GM18505 (cell line): ENCODE measurements around the gene C16orf89.

Experiments
- ATAC-seq: cut with Tn5 transposase; IDR thresholded peaks from one replicate; pipeline ENCODE4 v1.9.1; 2021; ENCODE audit not compliant: unreplicated experiment
- POLR2A ChIP-seq: IDR thresholded peaks from 4 replicates; pipeline ENCODE4 v1.6.1; 2011; ENCODE audit warnings: borderline replicate concordance; ENCODE audit not compliant: insufficient read depth, insufficient read length; ENCODE audit errors: extremely low read depth

C16orf89 gene

DNA sequence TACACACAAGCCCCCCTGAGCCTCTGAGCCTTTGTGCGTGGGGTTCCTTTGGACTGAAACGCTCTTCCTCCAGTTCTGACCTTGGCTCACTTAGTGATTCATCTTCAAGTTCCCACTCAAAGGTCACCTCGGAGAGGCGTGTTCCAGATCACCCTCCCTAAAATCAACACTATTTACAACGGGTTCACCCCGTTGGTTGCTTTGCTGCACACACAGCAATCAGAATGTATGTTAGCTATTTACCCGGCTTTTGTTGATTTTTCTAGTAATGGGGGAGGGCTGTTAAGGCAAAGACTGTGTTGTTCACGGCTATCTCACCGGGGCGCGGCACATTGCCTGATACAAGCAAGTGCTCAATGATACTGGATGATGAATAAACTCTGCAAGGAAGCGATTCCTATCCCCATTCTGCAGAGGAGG is 33.0 kb downstream of the C16orf89 start:
- ATAC-seq: no peak
- TF ChIP-seq POLR2A: no peak

DNA sequence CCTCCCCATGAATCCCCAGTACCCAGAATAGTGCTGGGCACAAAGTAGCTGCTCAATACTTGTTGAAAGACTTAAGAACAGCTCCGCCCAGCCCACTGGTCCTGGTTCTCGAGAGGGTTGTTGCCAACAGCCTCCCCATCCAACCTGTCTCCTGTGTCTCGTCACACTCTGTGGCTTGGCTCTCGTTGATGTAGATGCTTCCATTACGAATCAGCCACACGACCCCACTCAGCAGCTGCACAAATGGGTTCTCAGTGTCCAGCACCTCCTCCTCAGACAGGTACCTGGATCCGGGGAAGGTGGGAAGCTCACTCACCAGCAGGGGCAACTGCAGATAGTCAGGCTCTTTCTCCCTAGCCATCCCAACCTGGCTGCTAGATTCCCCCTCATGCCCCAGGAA is 34.2 kb downstream of the C16orf89 start:
- no peak for TF ChIP-seq POLR2A
- ATAC-seq: no peak

DNA sequence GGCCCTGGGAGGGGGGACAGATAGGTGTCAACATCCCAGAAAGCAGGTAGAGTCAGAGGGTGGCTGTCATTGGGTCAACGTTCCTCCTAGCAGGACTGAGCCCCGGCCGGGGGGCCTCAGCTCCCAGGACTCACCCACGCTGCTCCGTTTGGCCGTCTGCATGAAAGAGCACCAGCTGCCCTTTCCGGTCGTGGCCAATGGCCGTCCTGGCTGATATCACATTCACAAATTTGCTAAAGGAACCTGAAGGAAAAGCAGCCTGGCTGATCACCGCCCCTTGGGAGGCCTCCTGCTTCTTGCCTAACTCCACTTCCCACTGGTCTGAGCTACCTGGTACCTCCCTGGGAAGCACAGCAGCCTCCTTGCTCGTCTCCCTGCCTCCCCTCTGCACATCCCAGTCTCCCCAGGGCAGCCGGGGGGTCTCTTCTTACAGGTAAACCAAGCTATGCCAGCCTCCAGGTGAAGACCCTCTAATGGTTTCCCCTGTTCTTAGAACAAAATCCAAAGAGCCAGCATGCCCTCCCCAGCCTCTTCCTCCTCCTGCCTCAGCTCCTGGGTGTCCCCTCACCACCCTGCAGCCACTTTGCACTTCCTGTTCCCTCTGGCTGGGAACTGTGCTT is 35.4 kb downstream of the C16orf89 start:
- TF ChIP-seq POLR2A: no peak
- no peak for ATAC-seq

DNA sequence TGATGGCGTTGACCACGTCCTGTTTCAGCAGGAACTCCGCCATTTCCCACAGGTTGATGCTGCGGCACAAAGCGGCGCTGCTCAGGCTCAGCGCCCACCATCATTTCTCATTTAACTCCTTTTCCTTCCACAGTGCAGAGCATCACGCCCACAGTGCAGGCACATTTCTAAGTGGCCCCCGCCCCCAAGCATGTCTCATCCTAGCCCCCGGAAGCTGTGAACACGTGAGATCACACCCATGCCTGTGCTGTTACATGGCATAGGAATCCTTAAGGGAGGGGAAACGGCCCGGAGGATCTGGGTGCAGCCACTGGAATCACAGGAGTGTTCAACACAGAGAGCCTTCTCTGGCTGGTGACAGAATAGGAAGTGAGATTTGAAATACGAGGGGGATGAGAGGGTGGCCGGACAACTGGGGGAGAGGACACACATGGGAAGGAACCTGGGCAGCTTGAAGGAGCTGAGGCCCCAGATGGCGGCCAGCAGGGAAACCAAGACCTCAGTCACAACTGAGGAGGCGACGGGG is 36.7 kb downstream of the C16orf89 start:
- ATAC-seq: no peak
- TF ChIP-seq POLR2A: no peak

DNA sequence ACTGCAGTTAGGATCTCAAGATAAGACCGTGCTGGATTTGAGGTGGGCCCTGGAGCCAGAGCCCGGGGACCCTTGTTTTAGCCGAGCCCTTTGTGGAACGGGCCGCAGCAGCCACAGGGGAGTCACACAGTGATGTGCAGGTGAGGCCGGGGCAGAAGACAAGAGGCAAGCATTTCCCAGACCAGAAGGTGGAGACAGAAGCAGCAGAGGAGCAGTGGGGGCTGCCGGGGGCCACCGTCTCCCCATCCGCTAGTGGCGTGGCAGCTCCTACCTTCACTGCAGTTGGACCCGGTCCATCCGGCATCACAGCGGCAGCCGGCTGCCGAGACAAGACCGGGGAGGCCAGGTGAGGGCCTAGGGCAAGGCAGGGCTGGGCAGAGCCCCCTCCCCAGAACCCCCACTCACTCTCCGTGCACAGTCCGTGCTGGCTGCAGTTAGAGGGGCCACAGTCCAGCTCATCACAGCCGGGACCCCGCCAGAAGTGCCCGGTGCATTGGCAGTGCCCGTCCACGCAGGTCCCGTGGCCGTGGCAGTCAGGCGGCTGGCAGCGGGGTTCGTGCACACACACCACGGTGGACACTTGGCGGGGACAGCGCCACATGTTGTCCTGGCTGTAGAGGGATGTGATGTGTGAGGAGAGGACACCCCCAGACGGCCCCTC is 38.1 kb downstream of the C16orf89 start:
- ATAC-seq: no peak
- TF ChIP-seq POLR2A: no peak

DNA sequence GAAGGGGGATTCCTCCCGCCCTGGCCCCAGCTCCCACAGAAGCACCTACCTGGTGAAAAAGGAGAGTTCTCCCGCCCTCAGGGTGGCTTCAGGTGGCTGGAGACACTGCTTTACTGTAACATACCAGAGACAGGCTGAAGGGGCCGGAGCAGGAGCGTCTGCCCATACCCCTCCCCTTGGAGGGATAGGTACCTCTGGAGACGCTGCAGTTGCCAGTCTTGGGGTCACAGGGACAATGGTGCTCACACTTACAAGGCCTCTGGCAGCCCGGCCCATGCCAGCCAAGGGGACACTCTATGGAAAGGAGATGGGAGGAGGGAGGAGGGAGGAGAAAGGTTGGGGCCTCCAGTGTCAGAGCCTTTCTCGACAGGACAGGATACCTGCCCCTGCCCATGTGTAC is 38.7 kb downstream of the C16orf89 start:
- TF ChIP-seq POLR2A: no peak
- ATAC-seq: no peak

DNA sequence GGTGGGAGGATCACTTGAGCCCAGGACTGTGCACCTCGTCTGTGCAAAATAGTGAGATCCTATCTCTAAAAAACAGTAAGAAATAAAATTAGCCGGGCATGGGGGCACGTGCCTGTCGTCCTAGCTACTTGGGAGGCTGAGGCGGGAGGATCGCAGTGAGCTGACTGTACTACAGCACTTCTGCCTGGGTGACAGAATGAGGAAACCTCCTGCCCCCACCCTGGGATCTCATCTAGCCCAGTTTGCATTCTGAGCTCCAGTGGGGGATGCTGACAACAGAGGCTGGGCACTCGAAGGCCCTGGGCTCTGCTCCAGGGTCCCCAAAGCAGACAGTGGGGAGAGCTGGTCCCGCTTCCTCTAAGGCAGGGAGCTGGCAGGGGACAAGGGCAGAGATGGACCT is 39.1 kb downstream of the C16orf89 start:
- TF ChIP-seq POLR2A: no peak
- no peak for ATAC-seq

DNA sequence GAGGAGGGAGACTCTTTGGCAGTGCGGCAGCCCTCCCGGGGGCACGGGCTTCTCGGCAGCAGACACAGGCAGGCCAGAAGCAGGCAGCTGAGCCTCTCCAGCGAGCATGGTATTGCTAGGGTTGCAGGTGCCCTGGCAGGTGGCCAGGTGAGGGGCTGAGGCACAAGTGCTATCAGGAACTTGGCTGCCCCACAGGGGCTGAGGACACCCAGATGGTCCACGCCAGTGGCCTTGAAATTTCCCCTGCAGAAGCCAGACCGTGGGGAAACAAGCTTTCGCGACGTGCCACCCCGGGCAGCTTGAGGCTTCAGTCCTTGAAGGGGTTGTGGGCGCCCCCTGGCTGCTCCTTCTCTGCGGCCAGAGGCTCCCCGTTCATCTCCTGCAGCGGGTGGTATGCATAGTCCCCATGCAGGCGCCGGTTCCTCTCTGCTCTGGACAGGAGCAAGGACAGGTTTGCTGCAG is 40.6 kb downstream of the C16orf89 start:
- ATAC-seq: no peak
- no peak for TF ChIP-seq POLR2A

DNA sequence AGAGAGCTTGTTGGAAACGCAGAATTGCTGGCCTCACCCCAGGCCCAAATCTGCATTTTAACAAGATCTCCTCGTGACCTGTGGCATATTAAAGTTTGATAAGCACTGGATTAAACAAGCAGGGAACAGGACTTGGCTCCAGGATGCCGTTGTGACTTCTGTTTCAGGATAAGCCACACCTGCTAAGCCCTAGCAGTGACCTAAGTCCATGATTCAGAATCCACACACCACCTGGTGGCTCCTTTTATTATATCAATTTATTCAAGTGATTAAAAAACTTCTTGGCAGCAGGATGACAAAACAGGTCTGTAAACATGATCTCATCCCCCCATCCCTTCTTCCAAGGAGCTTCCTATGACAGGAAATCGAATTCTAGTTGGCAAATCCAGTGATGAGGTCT is 41.1 kb downstream of the C16orf89 start:
- ATAC-seq: no peak
- no peak for TF ChIP-seq POLR2A

DNA sequence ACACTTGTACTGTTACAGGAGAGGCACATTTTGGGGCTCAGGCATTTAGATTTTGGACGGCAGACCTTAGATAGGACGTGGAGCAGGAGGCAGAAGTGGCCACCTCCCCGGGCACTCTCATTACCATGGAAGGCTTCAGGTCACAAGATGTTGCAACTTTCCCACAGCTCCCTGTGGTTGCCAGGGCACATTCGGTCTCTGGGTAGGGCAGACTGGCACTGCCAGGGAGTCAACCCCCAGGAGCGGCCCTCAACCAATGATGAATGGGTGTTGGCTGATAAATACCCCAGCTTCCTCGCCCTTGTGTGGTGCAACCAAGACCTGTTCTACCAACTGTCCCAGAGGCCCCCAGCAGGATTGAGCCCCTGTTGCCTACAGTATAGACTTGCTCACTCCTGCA is 43.2 kb downstream of the C16orf89 start:
- TF ChIP-seq POLR2A: no peak

DNA sequence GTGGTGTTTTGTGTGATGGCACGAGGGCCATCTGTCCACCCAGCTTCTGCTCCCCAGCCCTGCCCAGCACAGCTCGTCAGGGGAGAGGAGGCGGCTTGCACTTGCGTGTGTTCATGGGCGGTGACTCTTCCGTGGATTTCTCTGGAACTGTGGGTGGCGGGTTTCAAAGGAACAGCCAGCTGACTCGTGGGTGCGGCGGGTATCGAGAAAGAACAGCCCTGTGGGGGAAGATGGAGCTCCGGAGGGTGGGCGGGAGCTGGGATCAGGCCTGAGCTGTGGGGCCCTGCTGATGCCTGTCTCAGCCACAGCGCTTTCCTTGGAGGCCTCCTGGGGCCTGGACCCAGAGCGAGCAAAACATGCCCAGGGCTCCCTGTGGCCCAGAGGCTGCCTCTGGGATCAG is 45.2 kb downstream of the C16orf89 start:
- ATAC-seq: no peak
- no peak for TF ChIP-seq POLR2A

More for the DNA sequence above, 43.2 kb downstream of the C16orf89 start:
- ATAC-seq: no peak

DNA sequence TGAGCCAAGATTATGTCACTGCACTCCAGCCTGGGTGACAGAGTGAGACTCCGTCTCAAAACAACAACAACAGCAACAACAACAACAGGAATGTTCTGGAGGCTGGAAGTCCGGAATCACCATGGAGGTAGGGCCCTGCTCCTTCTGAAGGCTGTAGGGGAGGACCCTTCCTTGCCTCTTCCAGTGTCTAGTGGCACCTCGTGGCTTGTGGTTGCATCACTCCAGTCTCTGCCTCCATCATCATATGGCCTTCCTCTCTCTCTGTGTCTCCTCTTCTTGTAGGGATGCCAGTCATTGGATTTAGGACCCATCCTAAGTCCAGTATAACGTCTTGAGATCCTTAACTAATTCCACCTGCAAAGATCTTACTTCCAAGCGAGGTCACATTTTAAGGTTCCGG is 46.0 kb downstream of the C16orf89 start:
- ATAC-seq: no peak
- no peak for TF ChIP-seq POLR2A

DNA sequence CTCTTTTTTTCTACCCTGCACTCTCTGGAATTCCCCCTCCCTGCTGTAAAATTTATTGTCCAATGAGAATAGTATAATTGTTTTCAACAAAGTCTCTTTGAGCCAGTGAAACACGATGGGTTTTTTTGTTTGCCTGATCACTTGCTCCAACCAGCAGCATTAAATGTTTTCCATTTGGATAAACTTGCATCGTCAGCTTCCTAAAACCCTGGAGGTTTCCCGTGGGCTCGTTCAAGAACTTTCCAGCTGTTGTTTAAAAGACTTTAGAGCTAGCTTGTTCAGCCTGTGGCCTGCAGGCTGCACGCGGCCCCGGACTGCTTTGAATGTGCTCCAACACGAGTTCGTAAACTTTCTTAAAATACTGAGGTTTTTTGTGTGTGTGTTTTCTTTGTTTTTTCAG is 47.0 kb downstream of the C16orf89 start:
- no peak for ATAC-seq

DNA sequence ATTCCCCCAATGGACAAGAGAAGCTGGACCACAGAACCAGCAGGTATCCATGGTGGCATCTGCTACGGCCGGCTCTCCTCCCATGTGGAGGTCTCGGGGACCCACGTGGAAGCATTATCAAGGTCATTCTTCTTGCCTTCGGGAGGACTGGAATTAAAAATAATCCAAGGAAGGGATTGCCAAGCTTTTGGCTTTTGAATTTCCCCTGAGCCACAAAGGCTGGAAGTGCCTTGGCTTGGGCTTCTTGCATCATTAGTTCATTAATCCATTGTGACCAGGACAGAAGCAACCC is 48.1 kb downstream of the C16orf89 start:
- TF ChIP-seq POLR2A: no peak
- ATAC-seq: no peak

More for the DNA sequence above, 47.0 kb downstream of the C16orf89 start:
- TF ChIP-seq POLR2A: no peak
